ENCODE data around the gene CEP83. TPM values are rescaled to one million over a fixed set of nuclear protein-coding genes. Genes with fewer than 3 reads are reported as not detected.
"Not testable (repeated sequence)": the region's sequence is repeated elsewhere in the genome, so short reads cannot be mapped to it uniquely, and the experiment has no call there.

Gene CEP83
- 9.8 and 14.7 TPM in 2 replicates for total RNA-seq
- 3.2 TPM for polyA plus RNA-seq (2012)

DNA sequence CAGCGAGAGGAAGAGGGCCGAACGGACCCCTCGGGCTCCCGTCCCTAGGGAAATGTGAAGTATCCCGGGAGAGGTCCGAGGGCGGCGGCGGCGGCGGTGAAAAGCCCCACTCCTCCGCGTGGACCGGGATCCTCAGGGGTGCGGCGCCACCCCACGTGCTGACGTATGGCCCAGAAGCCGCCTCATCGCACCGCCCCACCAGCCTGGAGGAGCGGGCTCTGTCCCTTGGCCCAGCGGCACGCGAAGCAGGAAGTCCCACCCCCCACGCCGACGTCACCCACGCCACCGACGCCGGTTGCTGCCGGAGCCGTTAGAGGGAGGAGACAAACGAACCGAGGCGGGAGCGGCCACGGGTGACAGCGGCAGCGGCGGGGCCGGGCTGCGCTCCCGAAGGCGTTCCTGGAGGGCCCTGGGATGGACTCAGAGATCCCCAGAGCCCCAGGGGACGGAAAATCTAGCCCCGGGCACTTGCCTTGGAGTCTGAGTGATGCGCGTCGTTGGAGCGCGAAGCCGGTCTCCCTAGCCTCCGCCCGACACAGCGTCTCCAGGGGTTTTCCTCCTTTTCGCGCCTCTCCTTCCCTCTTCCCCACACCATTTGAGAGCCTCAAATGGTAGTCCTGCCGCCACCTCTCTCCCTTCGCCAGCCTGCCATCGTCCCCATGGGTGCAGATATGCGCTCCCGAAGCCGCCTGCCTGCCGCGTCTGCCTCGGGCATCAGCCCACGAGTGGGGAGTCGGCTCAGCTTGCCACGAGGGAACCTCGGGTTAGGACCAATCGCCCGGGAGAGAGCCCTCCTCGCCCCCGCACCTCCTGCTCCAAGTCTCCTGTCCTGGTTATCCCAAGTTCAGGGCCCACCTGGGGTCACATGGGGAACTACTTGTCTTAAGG, at the start of gene CEP83:
Gene CEP83 (minus strand): TSS at position 140 of the 888 bp plus-strand sequence. CDS start 47,377 bp downstream, outside the sequence.
- DNase-seq (ENCODE audit: low read depth) = peak; percentile 95

GRCh38 chr12:94509317-94509716, 49.6 kb upstream of the CEP83 start:
- no peak for DNase-seq (ENCODE audit: low read depth)

DNA sequence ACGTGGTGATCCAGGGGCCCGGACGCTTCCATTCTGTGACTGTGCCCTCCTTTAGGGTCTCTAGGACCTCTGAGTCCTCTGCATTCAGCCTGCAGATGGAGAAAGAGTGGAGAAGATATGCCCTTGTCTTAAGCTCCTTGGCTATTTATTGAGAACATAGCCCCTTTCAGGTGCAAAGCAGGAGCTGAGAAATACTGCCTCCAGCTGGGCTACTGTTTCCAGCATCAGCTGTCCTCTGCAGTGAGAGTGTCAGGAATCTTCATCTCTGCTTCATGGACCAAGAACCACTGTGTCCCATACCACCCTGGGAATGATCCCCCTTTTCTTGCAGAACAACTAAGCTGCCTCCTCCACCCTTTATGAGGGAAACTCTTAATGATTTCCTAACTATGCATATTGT, 47.8 kb upstream of the CEP83 start:
- DNase-seq (ENCODE audit: low read depth) = no peak

- no peak for DNase-seq (ENCODE audit: low read depth)
These were observed 44.7 kb upstream of the CEP83 start for GRCh38 chr12:94504386-94504785.

DNA sequence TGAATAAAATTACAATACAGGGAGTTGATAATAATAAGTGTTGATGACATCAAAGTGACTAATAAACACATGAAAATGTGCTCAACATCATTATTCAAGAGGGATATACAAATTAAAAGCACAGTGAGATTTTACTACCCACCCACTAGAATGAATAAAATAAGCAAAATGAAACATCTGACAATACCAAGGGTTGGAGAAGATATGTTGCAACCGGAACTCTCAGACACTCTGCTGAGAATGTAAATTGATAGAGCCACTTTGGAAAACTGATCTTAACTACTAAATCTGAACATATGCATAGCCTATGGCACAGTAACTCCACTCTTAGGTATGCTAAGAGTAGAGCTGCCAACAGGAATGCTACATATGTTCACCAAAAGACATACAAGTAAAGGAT, 44.0 kb upstream of the CEP83 start:
- no peak for DNase-seq (ENCODE audit: low read depth)

GRCh38 chr12:94500831-94501567, 41.3 kb upstream of the CEP83 start:
- DNase-seq (ENCODE audit: low read depth) = no peak

GRCh38 chr12:94498698-94499097, 39.0 kb upstream of the CEP83 start:
- no peak for DNase-seq (ENCODE audit: low read depth)

- DNase-seq (ENCODE audit: low read depth) = no peak
These were observed 38.4 kb upstream of the CEP83 start for GRCh38 chr12:94498073-94498472.

- DNase-seq (ENCODE audit: low read depth) = no peak
These were observed 35.9 kb upstream of the CEP83 start for GRCh38 chr12:94495445-94496115.

GRCh38 chr12:94491489-94491888, 31.8 kb upstream of the CEP83 start:
- DNase-seq (ENCODE audit: low read depth) = no peak

DNA sequence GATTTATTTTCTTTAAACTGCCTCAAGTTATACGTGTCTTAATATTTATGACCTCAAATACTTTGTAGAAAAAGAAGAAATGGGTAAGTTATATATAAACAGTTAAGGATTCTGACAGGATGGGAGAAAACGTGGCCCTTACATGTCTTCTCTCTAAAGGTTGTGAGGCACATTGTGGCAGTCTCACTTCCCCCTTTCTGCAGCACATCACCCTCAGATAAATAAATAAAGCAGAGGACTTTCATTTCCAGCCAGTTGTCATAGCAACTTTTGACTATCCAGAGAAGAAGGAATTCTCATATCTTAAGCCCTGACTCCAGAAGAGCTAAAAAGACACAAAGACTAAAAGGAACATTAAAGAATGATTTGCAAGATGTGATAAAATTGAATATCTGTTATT, 28.8 kb upstream of the CEP83 start:
- DNase-seq (ENCODE audit: low read depth) = no peak

DNA sequence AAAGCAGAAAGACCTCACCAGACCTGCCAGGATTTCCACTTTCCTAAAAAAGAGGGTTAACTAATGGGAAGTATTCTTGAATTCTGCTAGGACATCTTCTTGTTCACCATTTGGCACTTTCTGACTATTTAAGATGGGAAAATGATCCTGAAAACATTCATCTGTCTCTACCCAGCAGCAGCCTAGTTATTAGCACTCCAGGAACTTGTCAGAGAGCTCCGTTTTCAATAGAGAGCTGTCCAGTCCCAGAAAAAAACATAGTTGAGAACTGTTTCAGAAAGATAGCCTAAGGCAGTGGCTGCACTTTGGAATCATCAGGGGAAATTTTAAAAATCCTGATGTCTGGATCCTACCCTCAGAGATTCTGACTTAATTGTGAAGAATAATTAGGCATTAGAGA, 22.1 kb upstream of the CEP83 start:
- no peak for DNase-seq (ENCODE audit: low read depth)

DNA sequence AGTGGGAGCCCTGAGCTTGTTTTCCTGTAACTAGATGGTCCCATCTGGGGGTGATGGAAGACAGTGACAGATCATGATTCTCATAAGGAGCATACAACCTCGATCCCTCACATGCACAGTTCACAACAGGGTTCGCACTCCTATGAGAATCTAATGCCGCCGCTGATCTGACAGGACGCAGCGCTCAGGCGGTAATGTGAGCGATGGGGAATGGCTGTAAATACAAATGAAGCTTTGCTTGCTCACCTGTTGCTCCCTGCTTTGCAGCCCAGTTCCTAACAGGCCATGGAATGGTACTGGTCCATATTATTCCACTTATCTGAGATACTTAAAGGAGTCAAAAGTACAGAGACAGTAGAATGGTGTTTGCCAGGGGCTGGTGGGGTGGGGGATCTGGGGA, 9.9 kb upstream of the CEP83 start:
- DNase-seq (ENCODE audit: low read depth) = no peak

- DNase-seq (ENCODE audit: low read depth) = no peak
These were observed 921 bp upstream of the CEP83 start for GRCh38 chr12:94460616-94460959.

GRCh38 chr12:94458877-94459727, 565 bp downstream of the CEP83 start:
- DNase-seq (ENCODE audit: low read depth) = no peak

DNA sequence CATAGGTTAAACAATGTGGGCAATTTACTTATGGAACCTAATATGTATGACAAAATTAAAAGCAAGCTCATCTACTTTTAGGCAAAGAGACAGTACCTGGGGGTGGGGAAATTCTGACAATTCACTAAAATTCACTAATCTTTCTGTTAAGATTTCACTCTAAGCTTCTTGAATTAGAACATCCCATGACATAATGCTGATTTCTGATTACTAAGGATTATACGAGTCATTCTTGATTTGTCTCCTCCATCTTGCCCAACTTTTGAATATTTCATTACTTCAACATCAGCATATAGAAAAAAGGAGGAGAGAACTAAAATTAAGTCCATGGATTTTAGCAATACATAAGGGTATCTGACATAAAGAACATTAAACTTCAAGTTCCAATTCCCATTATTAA, 2.4 kb downstream of the CEP83 start:
- no peak for DNase-seq (ENCODE audit: low read depth)

- not testable (repeated sequence) for DNase-seq (ENCODE audit: low read depth)
These were observed 5.3 kb downstream of the CEP83 start for GRCh38 chr12:94454318-94454717.

- peak; percentile 39 for DNase-seq (ENCODE audit: low read depth)
These were observed 14.0 kb downstream of the CEP83 start for GRCh38 chr12:94445662-94446061.

DNA sequence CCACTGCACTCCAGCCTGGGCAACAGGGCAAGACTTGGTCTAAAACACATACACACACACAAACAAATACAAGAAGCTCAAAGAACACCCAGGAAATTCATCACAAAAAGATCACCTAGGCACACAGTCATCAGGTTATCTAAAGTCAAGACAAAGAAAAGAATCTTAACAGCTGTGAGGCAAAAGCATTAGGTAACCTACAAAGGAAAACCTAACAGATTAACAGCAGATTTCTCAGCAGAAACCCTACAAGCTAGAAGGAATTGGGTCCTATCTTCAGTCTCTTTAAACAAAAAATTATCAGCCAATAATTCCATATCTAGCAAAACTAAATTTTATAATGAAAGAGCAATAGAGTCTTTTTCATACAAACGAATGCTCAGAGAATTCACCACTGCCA, 22.4 kb downstream of the CEP83 start:
- no peak for DNase-seq (ENCODE audit: low read depth)

DNA sequence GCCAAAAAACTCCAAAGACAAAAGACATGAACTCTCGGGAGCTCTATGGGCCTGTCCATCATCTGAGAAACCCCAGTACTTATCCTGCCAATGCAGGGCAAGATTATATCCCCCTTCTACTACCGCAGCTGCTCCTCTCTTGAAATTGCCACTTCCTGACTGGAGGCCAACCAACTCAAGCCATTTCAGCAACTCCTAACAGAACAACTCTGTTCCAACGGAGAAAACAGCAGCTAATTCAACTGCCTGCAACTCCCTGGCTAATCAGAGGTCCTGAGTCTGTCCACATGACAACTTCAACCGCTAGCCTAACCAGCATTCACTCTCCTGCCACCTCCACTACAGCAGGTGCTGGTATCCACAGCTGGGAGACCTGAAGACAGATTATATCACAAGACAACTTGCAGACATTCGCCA, 24.1 kb downstream of the CEP83 start:
- peak; percentile 50 for DNase-seq (ENCODE audit: low read depth)

DNA sequence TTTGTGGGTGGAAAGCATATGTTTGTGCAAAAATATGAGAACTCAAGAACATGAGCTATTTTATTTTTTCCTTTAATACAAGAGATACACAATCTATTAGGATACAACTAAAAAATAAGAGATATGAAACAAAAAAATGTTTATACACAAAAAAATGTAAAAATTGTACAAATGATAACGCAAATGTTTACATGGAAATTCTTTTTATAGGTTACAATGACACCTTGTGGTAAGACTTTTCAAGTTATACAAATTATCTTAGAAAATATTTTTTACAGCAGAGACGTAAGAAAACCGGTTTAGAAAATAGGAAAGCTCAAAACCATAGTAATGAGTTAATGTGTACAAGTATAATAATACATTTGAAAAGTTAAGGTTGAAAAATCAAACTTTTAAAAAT, 25.5 kb downstream of the CEP83 start:
- no peak for DNase-seq (ENCODE audit: low read depth)
